Thyroid gland (tissue), 4 donors: ENCODE results near the gene CACNA1I. TPM values are rescaled to one million over a fixed set of nuclear protein-coding genes. Genes with fewer than 3 reads are reported as not detected.

Experiments used
- DNase-seq, 2 donors: peaks; one replicate each; pipeline ENCODE4 v3.0.0-alpha.2; 2019
- H3K27ac ChIP-seq, 3 donors: fragments of 200-600 bp; sonication (generic); 1 replicate in 2 of 3; 2 replicates in 1 of 3; pipeline ENCODE4 v1.5.1; 2016 to 2019; ENCODE audit warnings: mild to moderate bottlenecking in 1 of 3, moderate library complexity in 1 of 3
- H3K27me3 ChIP-seq: fragments of 200-600 bp; sonication (generic); one replicate; pipeline ENCODE4 v1.5.1; 2019
- H3K36me3 ChIP-seq, 2 donors: fragments of 200-600 bp; sonication (generic); one replicate each; pipeline ENCODE4 v1.5.1; 2016 to 2019
- H3K4me1 ChIP-seq, 2 donors: fragments of 200-600 bp; sonication (generic); one replicate each; pipeline ENCODE4 v1.5.1; 2017 to 2019
- H3K4me3 ChIP-seq, 3 donors: fragments of 200-600 bp; sonication (generic); replicated peaks in 1 of 3; 1 replicate in 2 of 3; 2 replicates in 1 of 3; pipeline ENCODE4 v1.5.1; 2016; ENCODE audit warnings: mild to moderate bottlenecking in 1 of 3
- H3K9me3 ChIP-seq: fragments of 200-600 bp; sonication (generic); one replicate; pipeline ENCODE4 v1.5.1; 2017
- POLR2A ChIP-seq, 2 donors: fragments of 450-650 bp; IDR thresholded peaks; one replicate each; pipeline ENCODE4 v1.6.1; 2017; ENCODE audit warnings: antibody characterized with exemption in 2 of 2, mild to moderate bottlenecking in 2 of 2, moderate library complexity in 1 of 2
- WGBS, 2 donors: methylation state at CpG; one replicate each; pipeline ENCODE4 v1.1.5; 2017; 5-methylcytosine and 5-hydroxymethylcytosine counted together
- intact Hi-C: fragments of 100-400 bp; cut with DNase I; formaldehyde crosslinking; loops from one replicate; pipeline ENCODE4 v1.15.1; 2023
- total RNA-seq, 4 donors: library from RNA; depleted of rRNA; stranded (reverse); fragments of >200 nt; gene quantifications; one replicate each; pipeline ENCODE4 v1.2.3, GENCODE V29; 2016
- TF ChIP-seq, protein P1 (sequence below), 6 experiments: fragments of 200-600 bp in 3 of 6; fragments of 450-650 bp in 3 of 6; sonication (generic) in 3 of 6; IDR thresholded peaks; one replicate each; pipeline ENCODE4 v1.5.1; 2016 to 2019; ENCODE audit warnings: antibody characterized with exemption in 6 of 6, mild to moderate bottlenecking in 2 of 6, inconsistent platforms in 1 of 6, moderate library complexity in 1 of 6

CACNA1I gene
- total RNA-seq, 4 donors from 2014 or later: 3.7 to 10.7 (median 6.4) TPM

DNA sequence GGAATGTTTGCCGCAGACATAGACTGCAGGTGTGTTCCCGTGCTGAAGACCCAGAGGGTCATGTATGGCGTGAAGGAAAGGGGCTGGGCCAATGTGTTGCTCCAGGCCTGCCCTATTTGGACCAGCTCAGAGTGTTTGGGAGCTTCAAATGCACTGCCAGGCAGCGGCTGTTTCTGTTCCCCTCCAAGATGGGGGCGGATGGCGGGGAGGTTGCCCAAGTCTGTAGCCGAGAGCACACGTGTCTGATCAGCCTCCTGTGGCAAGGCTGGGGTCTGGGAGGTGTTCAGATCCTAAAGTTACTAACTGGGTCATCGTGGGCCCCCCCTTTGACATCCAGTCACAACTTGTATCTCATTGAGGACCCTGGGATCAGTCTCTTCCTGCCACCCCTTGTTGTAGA, 45.5 kb downstream of the CACNA1I start:
- 77 to 100% methylated on average over 3 to 9 of the region's 9 CpGs for WGBS, 2 donors
- no peak overlapping the region for H3K4me3 ChIP-seq

DNA sequence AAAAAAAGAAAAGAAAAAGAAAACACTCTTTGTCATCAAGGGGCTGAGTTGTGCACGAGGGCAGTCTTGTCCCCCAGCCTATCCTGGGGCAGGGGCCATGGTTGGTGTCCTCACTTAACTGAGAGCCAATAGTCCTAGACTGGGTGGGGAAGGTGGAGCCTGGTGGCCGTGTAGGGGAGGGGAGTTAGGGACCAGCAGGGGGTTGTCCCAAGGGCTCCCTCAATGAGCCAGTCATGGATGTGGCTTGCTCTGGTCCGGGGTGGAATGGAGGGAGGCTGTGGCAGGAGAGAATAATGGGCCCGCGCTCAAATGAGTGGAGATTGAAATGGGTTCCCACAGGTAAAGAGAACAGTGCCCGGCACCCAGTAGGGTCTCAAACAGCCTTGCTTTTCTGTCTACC, 46.2 kb downstream of the CACNA1I start:
- Histone ChIP-seq H3K9me3 (no peaks in the 10 kb centered on the region), H3K27me3 (no peaks in the 10 kb centered on the region), H3K36me3 (no peaks in the 10 kb centered on the region), H3K4me1 (no peaks in the 10 kb centered on the region), H3K27ac (no peak overlapping the region), H3K4me3 (no peak overlapping the region)
- no peak for DNase-seq
- intact Hi-C loops: no loop called here
- no peak for TF ChIP-seq POLR2A (IDR thresholded peaks at IDR 0.05)
- TF ChIP-seq, protein P1, sequence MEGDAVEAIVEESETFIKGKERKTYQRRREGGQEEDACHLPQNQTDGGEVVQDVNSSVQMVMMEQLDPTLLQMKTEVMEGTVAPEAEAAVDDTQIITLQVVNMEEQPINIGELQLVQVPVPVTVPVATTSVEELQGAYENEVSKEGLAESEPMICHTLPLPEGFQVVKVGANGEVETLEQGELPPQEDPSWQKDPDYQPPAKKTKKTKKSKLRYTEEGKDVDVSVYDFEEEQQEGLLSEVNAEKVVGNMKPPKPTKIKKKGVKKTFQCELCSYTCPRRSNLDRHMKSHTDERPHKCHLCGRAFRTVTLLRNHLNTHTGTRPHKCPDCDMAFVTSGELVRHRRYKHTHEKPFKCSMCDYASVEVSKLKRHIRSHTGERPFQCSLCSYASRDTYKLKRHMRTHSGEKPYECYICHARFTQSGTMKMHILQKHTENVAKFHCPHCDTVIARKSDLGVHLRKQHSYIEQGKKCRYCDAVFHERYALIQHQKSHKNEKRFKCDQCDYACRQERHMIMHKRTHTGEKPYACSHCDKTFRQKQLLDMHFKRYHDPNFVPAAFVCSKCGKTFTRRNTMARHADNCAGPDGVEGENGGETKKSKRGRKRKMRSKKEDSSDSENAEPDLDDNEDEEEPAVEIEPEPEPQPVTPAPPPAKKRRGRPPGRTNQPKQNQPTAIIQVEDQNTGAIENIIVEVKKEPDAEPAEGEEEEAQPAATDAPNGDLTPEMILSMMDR (IDR thresholded peaks at IDR 0.05): no peak
- 65 to 75% methylated on average over 6 of the region's 6 CpGs for WGBS, 2 donors

More for the DNA sequence above, 45.5 kb downstream of the CACNA1I start:
- intact Hi-C loops: no loop called here
- TF ChIP-seq, protein P1 (IDR thresholded peaks at IDR 0.05): no peak
- TF ChIP-seq POLR2A (IDR thresholded peaks at IDR 0.05): no peak
- H3K9me3 ChIP-seq: no peaks in the 10 kb centered on the region
- H3K27me3 ChIP-seq: no peaks in the 10 kb centered on the region
- H3K4me1 ChIP-seq: no peaks in the 10 kb centered on the region
- no peak for DNase-seq
- no peaks in the 10 kb centered on the region for H3K36me3 ChIP-seq
- no peak overlapping the region for H3K27ac ChIP-seq

DNA sequence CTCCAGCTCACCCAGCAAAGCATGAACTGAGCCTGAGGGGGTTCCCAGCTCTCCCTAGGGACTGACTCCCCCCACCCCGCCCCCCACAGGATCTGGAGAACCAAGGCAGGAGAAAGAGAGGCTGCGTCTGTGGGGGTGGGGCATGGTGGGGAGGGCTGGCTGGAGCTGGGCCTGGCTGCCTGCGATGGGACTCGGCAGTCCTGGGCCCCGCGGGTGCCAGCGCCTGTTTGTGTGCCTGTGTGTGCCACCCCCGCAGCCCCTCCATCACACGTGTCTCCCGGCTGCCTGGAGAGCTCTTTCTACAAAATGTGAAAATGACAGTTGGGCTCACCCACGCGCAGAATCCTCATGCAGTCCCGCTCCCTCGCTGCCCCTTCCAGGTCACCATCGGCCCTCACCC, 46.8 kb downstream of the CACNA1I start:
- TF ChIP-seq, protein P1 (IDR thresholded peaks at IDR 0.05): no peak
- TF ChIP-seq POLR2A (IDR thresholded peaks at IDR 0.05): no peak
- intact Hi-C loops: no loop called here
- peak in 1 of 2 donors; percentile 7 for DNase-seq
- H3K9me3 ChIP-seq: no peaks in the 10 kb centered on the region
- H3K27ac ChIP-seq: no peak overlapping the region
- no peak overlapping the region for H3K4me3 ChIP-seq
- 22 to 29% methylated on average over 11 to 13 of the region's 15 CpGs for WGBS, 2 donors
- no peaks in the 10 kb centered on the region for H3K4me1 ChIP-seq
- H3K27me3 ChIP-seq: no peaks in the 10 kb centered on the region
- no peaks in the 10 kb centered on the region for H3K36me3 ChIP-seq

DNA sequence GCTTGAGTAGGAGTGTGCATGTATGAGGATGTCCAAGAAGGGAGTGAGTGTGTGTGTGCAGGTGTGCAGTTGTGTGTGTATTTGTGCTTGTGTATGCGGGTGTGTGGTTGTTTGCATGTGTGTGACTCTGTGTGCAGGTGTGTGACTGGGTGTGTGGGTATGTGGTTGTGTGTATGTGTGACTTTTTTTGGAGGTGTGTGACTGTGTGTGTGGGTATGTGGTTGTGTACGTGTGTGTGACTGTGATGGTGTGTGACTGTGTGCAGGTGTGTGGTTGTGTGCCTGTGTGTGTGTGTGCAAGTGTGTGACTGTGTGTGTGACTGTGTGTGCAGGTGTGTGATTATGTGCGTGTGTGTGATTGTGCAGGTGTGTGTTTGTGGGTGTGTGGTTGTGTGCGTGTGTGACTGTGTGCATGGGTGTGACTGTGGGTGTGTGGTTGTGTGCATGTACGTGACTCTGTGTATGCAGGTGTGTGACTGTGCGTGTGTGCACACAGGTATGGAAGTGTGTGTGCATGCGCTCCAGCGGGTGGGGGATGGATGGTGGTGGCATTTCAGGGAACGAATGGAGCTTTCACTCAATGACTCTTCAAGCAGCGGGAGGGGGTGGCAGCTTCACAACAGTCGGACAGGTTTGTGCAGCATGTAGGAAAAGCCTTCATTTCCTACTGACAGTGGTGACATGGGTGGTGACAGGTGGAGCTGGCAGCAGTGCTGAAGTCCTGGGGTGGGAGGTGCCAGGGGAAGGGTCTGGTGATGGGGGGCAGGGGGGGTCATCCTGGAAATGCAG, 47.6 kb downstream of the CACNA1I start:
- Histone ChIP-seq H3K27ac (no peak overlapping the region), H3K27me3 (no peaks in the 10 kb centered on the region), H3K4me3 (no peak overlapping the region), H3K9me3 (no peaks in the 10 kb centered on the region), H3K36me3 (no peaks in the 10 kb centered on the region), H3K4me1 (no peaks in the 10 kb centered on the region)
- intact Hi-C loops: no loop called here
- 41 to 54% methylated on average over 11 of the region's 11 CpGs for WGBS, 2 donors
- peak; percentile 79 to 83 for DNase-seq
- TF ChIP-seq, protein P1 (IDR thresholded peaks at IDR 0.05): no peak
- TF ChIP-seq POLR2A (IDR thresholded peaks at IDR 0.05): no peak

DNA sequence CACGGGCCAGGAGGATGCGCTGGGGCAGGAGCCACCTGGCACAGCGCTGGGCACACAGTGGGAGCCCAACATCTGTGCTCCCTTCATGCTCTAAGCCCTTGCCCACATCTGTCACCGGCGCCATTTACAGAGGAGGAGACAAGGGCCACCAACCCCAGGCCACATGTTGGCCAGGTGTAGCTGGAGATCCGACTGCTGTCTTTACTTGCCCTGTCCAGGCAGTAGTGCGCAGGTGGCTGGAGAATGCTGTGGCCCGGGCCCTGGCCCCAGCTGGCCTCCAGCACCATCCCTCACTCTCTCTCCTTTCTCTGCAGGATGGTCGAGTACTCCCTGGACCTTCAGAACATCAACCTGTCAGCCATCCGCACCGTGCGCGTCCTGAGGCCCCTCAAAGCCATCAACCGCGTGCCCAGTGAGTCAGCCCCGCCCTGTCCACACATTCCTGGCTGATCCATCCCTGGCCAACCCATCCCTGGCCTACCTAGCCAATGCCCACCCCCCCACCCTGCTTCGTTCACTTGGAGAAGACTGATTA, 48.5 kb downstream of the CACNA1I start:
- Histone ChIP-seq H3K4me3 (no peak overlapping the region), H3K36me3 (no peaks in the 10 kb centered on the region), H3K4me1 (no peaks in the 10 kb centered on the region), H3K27ac (no peak overlapping the region), H3K9me3 (no peaks in the 10 kb centered on the region), H3K27me3 (no peaks in the 10 kb centered on the region)
- TF ChIP-seq POLR2A (IDR thresholded peaks at IDR 0.05): no peak
- TF ChIP-seq, protein P1 (IDR thresholded peaks at IDR 0.05): no peak
- intact Hi-C loops: no loop called here
- DNase-seq: no peak
- 94 to 95% methylated on average over 14 to 17 of the region's 17 CpGs for WGBS, 2 donors
